Stimulated activated CD8-positive, alpha-beta memory T cell treated with anti-CD3 and anti-CD28 coated beads, Interleukin-4, amount 100 ng/mL, for 4 hours (primary cell): ENCODE measurements around the gene ATRIP.
A peak's percentile ranks its signal among the peaks of the same experiment; 100 is the strongest.
"Not testable (repeated sequence)": the region's sequence is repeated elsewhere in the genome, so short reads cannot be mapped to it uniquely, and the experiment has no call there.

Source experiments
- DNase-seq, 2 donors: peaks; one replicate each; pipeline ENCODE4 v3.0.0-alpha.2; 2020; ENCODE audit warnings: low read depth in 2 of 2, low spot score in 1 of 2

ATRIP gene

GRCh38 chr3:48446425-48447193, at the start of gene ATRIP:
TSS of gene ATRIP (plus strand) at chr3:48446737. CDS start at chr3:48446846, 109 bp downstream.
- peak; percentile 63 to 73 for DNase-seq

DNA sequence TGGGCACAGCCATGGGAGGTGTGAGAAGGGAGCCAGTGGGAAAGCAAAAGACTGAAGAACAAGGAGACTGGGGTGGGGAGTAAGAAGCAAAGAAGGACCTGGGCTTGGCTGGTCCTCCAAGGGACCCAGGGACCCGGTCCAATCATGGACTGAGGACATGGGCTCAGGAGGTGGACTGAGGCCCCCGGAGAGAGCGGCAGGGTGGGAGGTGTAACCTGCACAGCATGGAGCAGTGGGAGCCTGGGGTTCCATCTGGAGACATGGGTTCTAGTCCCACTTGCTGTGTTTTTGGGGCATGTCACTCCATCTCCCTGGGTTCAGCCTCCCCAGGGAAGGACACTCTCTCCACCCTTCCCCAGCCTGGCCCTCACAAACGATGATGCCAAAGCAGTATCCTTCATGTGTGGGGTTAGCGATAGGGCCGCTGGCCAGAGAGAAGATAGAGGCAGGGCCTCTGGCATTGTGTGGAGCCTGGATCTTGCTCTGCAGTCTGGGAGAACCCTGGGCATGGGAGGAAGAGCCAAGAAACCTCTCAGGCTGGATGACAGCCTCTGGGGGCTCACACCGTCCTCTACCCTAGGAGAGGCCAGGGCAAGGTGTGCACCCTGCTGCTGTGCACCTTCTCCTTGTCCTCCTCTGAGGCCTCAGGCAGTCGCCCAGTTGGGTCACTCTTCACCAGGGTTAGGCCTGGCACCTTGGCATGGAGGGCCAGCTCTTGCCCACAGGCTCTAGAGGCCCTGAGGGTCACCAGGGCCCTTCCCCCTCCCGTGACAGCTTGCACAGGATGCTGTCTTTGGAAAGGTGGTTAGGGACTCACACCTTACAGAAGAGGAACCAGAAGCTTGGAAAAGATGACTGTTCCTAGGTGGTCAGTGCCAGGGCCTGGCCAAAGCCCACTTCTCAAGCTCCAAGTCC, 48.5 kb upstream of the ATRIP start:
- DNase-seq = no peak

GRCh38 chr3:48398701-48399386, 47.7 kb upstream of the ATRIP start:
- DNase-seq = no peak

DNA sequence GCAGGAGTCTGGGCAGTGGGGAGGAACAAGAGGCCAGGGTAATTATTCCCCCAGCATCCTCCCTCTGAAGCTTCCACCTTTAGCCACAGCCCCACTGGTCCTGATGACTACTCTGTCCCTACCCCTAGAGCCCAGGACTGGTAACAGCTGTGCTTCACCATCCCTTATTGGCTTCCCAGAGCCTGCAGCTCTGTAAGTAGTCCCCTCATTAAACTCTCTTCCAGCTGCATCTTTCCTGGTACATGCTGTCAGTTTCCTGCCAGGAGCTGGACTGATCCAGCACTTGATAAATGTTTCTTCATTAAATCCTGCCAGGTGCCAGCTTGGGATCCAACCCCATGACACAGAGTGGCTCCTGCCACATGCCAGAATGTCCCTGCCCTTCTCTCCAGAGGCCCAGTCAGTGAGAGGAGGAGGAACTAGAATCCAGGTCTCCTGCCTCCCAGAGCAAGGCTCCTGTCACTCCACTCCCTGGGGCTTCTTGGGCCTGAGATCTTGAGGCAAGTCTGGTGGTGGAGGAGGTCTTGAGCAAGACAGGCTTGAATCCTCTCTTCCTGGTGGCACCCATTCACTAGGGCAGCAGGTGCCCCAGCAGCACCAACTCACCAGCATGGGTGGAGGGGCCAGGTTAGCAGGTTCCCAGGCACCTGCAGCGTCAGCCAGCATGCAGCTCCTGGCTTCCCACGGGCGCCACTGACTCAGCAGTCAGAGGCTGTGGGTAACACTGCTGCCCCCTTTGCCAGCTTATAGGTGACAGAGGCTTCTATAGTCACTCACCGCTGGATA, 47.0 kb upstream of the ATRIP start:
- no peak for DNase-seq

GRCh38 chr3:48400824-48401433, 45.6 kb upstream of the ATRIP start:
- DNase-seq = peak; percentile 24 to 46

DNA sequence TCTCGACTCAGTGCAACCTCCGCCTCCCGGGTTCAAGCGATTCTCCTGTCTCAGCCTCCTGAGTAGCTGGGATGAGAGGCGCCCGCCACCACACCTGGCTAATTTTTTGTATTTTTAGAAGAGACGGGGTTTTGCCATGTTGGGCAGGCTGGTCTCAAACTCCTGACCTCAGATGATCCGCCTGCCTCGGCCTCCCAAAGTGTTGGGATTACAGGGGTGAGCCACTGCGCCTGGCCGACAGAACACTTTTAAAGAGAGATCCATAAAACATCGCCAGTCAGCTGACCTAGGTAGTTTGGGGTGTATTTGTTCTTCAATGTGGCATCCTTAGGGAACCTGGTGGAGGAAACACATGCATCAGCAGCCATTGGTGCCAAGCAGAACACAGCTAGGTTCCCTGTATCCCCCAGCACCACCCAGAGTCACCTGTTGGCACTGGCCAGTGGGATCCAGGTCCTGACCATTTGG, 45.1 kb upstream of the ATRIP start:
- DNase-seq = not testable (repeated sequence)

- no peak for DNase-seq
These were observed 44.2 kb upstream of the ATRIP start for GRCh38 chr3:48402281-48402732.

DNA sequence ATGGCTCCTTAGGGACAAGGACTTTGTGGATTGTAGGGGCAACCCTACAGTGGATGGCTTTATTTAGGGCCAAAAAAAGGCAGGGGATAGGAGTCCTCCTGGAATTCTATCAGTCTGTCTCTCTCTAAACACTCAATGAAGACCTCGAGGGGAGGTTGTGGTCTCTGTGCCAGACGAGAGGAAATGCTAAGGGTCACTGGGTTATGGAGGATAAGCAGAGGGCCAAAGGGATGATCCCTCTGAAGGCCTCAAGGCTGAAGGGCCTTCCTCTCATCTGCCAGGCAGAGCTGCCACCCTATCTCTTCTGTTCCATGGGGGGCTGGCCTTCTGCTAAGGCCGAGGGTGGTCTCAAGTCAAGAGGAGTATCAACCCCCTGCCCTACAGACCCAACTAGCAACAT, 43.6 kb upstream of the ATRIP start:
- DNase-seq = no peak

GRCh38 chr3:48403533-48404439, 42.8 kb upstream of the ATRIP start:
- DNase-seq = no peak

DNA sequence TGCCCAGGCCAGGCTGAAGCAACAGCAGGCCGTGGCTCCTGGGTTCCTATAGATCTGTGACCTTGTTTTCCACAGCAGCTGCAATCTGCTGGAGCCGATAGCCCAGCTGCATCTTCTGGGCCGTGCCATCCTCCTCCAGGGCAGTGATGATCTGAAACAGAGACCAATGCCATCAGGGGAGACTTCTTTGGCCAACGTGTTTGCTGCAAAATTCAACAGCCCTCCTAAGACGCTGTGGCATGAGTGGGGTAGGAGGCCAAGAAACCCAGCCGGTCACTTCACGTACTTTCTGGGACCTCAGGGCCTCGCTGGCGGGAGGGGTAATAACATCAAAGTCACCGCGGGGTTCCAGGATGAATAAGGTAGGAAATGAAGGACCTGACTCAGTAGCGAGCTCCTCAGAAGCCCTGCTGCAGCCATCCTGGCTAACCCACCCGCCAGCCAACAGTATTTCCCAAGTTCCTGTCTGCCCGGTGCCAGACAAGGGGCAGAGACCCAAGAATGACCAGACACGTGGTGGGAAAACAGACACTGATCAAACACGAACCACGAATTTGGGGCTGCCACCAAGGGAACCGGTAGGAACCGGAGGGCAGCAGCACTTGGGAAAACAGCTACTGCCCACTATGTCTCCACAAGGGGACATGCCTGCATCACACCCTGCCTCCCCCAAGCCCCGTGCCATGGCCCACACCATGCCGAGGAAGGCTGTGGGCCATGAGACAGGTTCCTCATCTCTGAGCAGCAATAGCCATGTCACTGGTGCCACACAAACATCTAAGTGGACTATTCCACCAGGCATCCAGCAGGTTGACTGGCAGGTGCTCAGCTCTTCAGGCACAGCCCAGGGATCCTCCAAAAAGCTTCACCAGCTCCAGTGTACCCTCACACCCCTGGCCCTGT, 41.8 kb upstream of the ATRIP start:
- DNase-seq = no peak

DNA sequence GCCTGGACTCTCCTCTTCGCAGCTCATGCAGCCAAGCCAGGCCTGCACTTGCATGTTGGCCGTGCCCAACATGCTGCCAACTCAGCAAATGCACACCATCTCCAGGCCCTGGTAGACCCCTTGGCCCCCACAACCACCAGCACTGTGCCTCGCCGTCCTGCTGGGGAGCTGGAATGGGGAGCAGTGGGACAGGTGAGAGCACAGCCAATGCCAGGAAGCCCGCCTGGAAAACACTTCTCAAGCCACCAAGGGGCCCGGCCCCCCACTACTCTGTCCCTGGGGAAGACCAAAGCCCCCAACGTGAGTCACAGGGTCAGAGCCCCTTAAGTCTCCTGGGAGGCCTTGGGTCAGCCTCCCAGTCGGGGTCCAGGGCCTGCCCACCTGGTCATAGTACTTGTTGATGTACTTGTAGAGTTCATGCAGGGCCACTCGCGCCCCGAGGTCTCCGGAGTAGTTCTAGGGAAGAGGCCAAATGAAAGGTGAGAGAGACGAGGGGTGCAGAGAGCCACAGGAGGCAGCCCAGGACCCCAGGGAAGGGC, 41.1 kb upstream of the ATRIP start:
- DNase-seq = no peak

DNA sequence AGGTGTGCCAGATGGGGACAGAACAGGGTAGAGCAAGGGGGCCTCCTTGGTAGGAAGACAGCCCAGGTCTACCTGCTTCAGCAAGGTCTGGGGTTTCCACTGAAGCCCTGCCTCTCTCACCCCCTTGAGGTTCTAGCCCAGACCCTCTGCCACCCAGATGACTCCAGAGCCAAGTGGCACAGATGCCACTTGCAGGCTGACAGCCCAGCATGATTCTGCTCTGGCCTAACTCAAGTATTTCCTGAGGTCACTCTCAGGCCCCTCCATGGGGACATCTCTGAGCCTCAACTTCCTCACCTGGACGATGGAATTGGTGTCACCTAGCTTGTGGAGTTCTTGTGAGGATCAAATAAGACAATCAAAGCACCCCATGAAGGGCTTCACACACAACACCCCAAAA, 40.6 kb upstream of the ATRIP start:
- DNase-seq = no peak

GRCh38 chr3:48406443-48407431, 39.8 kb upstream of the ATRIP start:
- no peak for DNase-seq

GRCh38 chr3:48407542-48408099, 38.9 kb upstream of the ATRIP start:
- DNase-seq = no peak

DNA sequence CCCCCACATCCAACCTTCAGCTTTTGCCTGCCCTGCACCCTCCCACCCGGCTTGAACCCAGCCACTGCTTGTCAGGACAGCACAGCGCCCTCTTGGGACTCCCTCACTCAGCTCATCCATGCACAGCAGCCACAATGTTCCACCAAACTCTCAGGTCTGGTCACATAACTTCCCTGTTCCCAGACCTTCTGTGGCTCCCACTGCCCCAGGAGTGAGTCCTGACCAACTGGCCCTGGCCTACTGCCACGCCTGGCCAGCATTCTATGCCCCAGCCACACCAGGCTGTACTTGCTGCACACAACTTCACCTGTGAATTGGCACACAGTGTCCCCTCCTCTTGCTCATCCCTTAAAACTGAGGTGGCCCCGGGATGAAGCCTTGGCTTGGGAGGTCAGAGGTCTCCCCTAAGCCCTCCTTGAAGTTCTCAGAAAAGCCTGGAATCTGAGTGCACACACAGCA, 37.7 kb upstream of the ATRIP start:
- DNase-seq = no peak
